HepG2 (cell line): ENCODE measurements around the gene NCOA6. TPM values are rescaled to one million over a fixed set of nuclear protein-coding genes. Genes with fewer than 3 reads are reported as not detected.

ENCODE experiments used
- ATAC-seq: fragments of 200-7000 bp; cut with Tn5 transposase; 3 replicates; pipeline ENCODE4 v1.9.1; 2020; ENCODE audit warnings: mild to moderate bottlenecking, moderate library complexity
- BruUV-seq: library from RNA; stranded (reverse); fragments of 400-500 nt; replicated peaks from 2 replicates; lab custom pipeline; 2021; lab: Mats Ljungman, UMichigan
- CTCF ChIA-PET: fragments of 300-600 bp; formaldehyde crosslinking; extraction: SDS; loops from one replicate; lab custom pipeline; 2021; ENCODE audit warnings: low total read pairs, inconsistent platforms, low intra/inter-chr PET ratio; lab: Yijun Ruan, JAX
- POLR2A ChIA-PET: fragments of 350-600 bp; sonication (Branson Sonifier 250); formaldehyde crosslinking; loops from one replicate; lab custom pipeline; 2020; ENCODE audit warnings: antibody characterized with exemption, inconsistent platforms; lab: Yijun Ruan, JAX
- DNase-seq: peaks from one replicate; pipeline ENCODE4 v3.0.0-alpha.2; 2015; ENCODE audit warnings: low spot score
- FAIRE-seq: peaks from 3 replicates; lab custom pipeline; 2011; peaks lifted over from hg19 to GRCh38; lab: Jason Lieb, UNC
- H2AFZ ChIP-seq: one replicate; pipeline ENCODE4 v1.6.1; 2011; ENCODE audit warnings: low read length, inconsistent platforms
- H3K27ac ChIP-seq: fragments of 300-600 bp; 3 replicates; pipeline ENCODE4 v1.8.0; 2011; ENCODE audit warnings: mixed run types, mild to moderate bottlenecking, mixed read lengths, low read length, inconsistent platforms; ENCODE audit not compliant: insufficient read depth; ENCODE audit errors: extremely low read length
- H3K27me3 ChIP-seq, 2 experiments: fragments of 200-600 bp in 1 of 2; 2 replicates in 1 of 2; 3 replicates in 1 of 2; pipeline versions ENCODE4 v1.6.0 to v1.8.0; 2011; ENCODE audit warnings: low read length in 2 of 2, mild to moderate bottlenecking in 2 of 2, moderate library complexity in 2 of 2, inconsistent platforms in 1 of 2; ENCODE audit not compliant: insufficient read depth in 2 of 2, control insufficient read depth in 1 of 2
- H3K36me3 ChIP-seq, 2 experiments: fragments of 200-600 bp in 1 of 2; replicated peaks in 1 of 2; 2 replicates in 1 of 2; 3 replicates in 1 of 2; pipeline versions ENCODE4 v1.5.1 to v1.8.0; 2011; ENCODE audit warnings: low read length in 2 of 2, inconsistent platforms in 1 of 2; ENCODE audit not compliant: insufficient read depth in 2 of 2, control insufficient read depth in 1 of 2
- H3K4me1 ChIP-seq: 2 replicates; pipeline ENCODE4 v1.5.1; 2012; ENCODE audit warnings: low read length, inconsistent platforms; ENCODE audit not compliant: insufficient read depth
- H3K4me2 ChIP-seq: 2 replicates; pipeline ENCODE4 v1.6.0; 2011; ENCODE audit warnings: low read depth, low read length, inconsistent platforms
- H3K4me3 ChIP-seq, 3 experiments: fragments of 200-600 bp in 1 of 3; sonication (generic), shearing (Covaris generic) in 1 of 3; replicated peaks in 1 of 3; 2 replicates each; pipeline ENCODE4 v1.5.1; 2011 to 2016; ENCODE audit warnings: low read length in 3 of 3, inconsistent platforms in 2 of 3, low read depth in 2 of 3, mild to moderate bottlenecking in 2 of 3, control low read depth in 1 of 3, mixed read lengths in 1 of 3; ENCODE audit not compliant: insufficient read depth in 1 of 3
- H3K79me2 ChIP-seq: one replicate; pipeline ENCODE4 v1.6.1; 2011; ENCODE audit warnings: low read length, inconsistent platforms; ENCODE audit not compliant: insufficient read depth
- H3K9ac ChIP-seq: 2 replicates; pipeline ENCODE4 v1.6.0; 2011; ENCODE audit warnings: mild to moderate bottlenecking, low read depth, low read length, inconsistent platforms; ENCODE audit not compliant: insufficient read depth
- H3K9me3 ChIP-seq: 2 replicates; pipeline ENCODE4 v1.5.1; 2012; ENCODE audit warnings: mild to moderate bottlenecking, low read length
- H4K20me1 ChIP-seq: 2 replicates; pipeline ENCODE4 v1.6.0; 2011; ENCODE audit warnings: inconsistent platforms, mild to moderate bottlenecking, low read length, moderate library complexity; ENCODE audit not compliant: insufficient read depth
- AKAP8 ChIP-seq: sonication (generic); formaldehyde crosslinking; IDR thresholded peaks from 2 replicates; pipeline ENCODE4 v1.5.1; 2020; ENCODE audit warnings: mild to moderate bottlenecking, missing genetic modification reagents
- GATAD1 ChIP-seq: IDR thresholded peaks from 2 replicates; pipeline ENCODE4 v1.6.1; 2016; ENCODE audit warnings: missing genetic modification reagents, missing compliant biosample characterization
- KAT2B ChIP-seq: fragments of 150-350 bp; IDR thresholded peaks from 2 replicates; pipeline ENCODE4 v1.6.1; 2014; ENCODE audit warnings: low read depth, low read length, borderline replicate concordance
- NBN ChIP-seq: fragments of 450-650 bp; conservative IDR thresholded peaks from 2 replicates; pipeline ENCODE4 v1.6.1; 2017
- NR2F6 ChIP-seq, 2 experiments: IDR thresholded peaks; 2 replicates each; pipeline ENCODE4 v1.6.1; 2016; ENCODE audit warnings: antibody characterized with exemption in 1 of 2, mild to moderate bottlenecking in 1 of 2
- PHF8 ChIP-seq: sonication (generic); formaldehyde crosslinking; IDR thresholded peaks from 2 replicates; pipeline ENCODE4 v1.5.0; 2020; ENCODE audit warnings: missing genetic modification reagents
- POLR2AphosphoS5 ChIP-seq: IDR thresholded peaks from 2 replicates; pipeline ENCODE4 v1.6.1; 2012; ENCODE audit warnings: low read depth, low read length
- SKI ChIP-seq: fragments of 450-650 bp; IDR thresholded peaks from one replicate; pipeline ENCODE4 v1.6.1; 2018; ENCODE audit warnings: mild to moderate bottlenecking; ENCODE audit not compliant: partially characterized antibody
- ZNF501 ChIP-seq: sonication (generic); formaldehyde crosslinking; IDR thresholded peaks from 2 replicates; pipeline ENCODE4 v1.5.1; 2020; ENCODE audit warnings: mild to moderate bottlenecking, moderate library complexity, missing genetic modification reagents
- ZNF768 ChIP-seq: sonication (generic); formaldehyde crosslinking; IDR thresholded peaks from 2 replicates; pipeline ENCODE4 v1.4.0; 2020; ENCODE audit warnings: missing genetic modification reagents
- ZNF775 ChIP-seq: sonication (generic); formaldehyde crosslinking; IDR thresholded peaks from 2 replicates; pipeline ENCODE4 v1.4.0; 2020; ENCODE audit warnings: missing genetic modification reagents, mild to moderate bottlenecking, moderate library complexity, borderline replicate concordance
- ZNF788 ChIP-seq: sonication (generic); formaldehyde crosslinking; IDR thresholded peaks from 2 replicates; pipeline ENCODE4 v1.5.0; 2020; ENCODE audit warnings: mild to moderate bottlenecking, missing genetic modification reagents, borderline replicate concordance
- ZSCAN30 ChIP-seq: sonication (generic); formaldehyde crosslinking; IDR thresholded peaks from 2 replicates; pipeline ENCODE4 v1.5.0; 2020; ENCODE audit warnings: mild to moderate bottlenecking, missing genetic modification reagents
- WGBS: methylation state at CpG from one replicate; pipeline ENCODE4 v1.1.6; 2017; ENCODE audit warnings: low lambda C conversion rate; 5-methylcytosine and 5-hydroxymethylcytosine counted together
- in situ Hi-C: cut with HindIII; loops from 2 replicates; pipeline ENCODE4 v1.10.0; 2017; ENCODE audit warnings: low pct_unique_long_range_greater_than_20kb; ENCODE audit not compliant: extremely low pct_ligation_motif_present
- intact Hi-C: fragments of 100-400 bp; cut with micrococcal nuclease; formaldehyde crosslinking; loops from one replicate; pipeline ENCODE4 v1.10.0; 2022; ENCODE audit not compliant: unreplicated experiment
- polyA plus RNA-seq, 8 experiments: library from polyadenylated mRNA; depleted of rRNA in 3 of 8; stranded (reverse) in 7 of 8; unstranded in 1 of 8; fragments of >200 nt; fragmentation: Illumina TruSeq in 4 of 8; extraction: Trizol in 4 of 8; gene quantifications; 2 replicates each; pipeline versions ENCODE4 v1.2.1 to v1.2.3, GENCODE V29; 2011 to 2016; ENCODE audit warnings: low read depth in 4 of 8, missing spikeins in 1 of 8, mixed read lengths in 1 of 8; ENCODE audit not compliant: insufficient read depth in 1 of 8
- total RNA-seq, 5 experiments: library from RNA; depleted of rRNA; stranded (reverse); fragments of >200 nt; fragmentation: Illumina TruSeq; extraction: Trizol; gene quantifications; 2 replicates each; pipeline ENCODE4 v1.2.3, GENCODE V29; 2016; ENCODE audit warnings: low read depth in 1 of 5
- TF ChIP-seq, protein P1 (sequence below), 2 experiments: sonication (generic) in 1 of 2; formaldehyde crosslinking in 1 of 2; IDR thresholded peaks; 2 replicates each; pipeline versions ENCODE4 v1.5.1 to v1.6.1; 2011 to 2020; ENCODE audit warnings: borderline replicate concordance in 1 of 2, low read depth in 1 of 2, low read length in 1 of 2, mild to moderate bottlenecking in 1 of 2, missing genetic modification reagents in 1 of 2, moderate library complexity in 1 of 2
- TF ChIP-seq, protein P2 (sequence below): sonication (generic); formaldehyde crosslinking; IDR thresholded peaks from 2 replicates; pipeline ENCODE4 v1.5.1; 2020; ENCODE audit warnings: mild to moderate bottlenecking, moderate library complexity, missing genetic modification reagents
- TF ChIP-seq, protein P3 (sequence below): sonication (generic); formaldehyde crosslinking; conservative IDR thresholded peaks from 2 replicates; pipeline ENCODE4 v1.4.0; 2020; ENCODE audit warnings: missing genetic modification reagents
- TF ChIP-seq, protein P4 (sequence below): sonication (generic); formaldehyde crosslinking; IDR thresholded peaks from 2 replicates; pipeline ENCODE4 v1.8.0; 2023; ENCODE audit warnings: mild to moderate bottlenecking, missing genetic modification reagents

The NCOA6 gene
- total and polyA plus RNA-seq, 2 of the 13 experiments (the other 11 are each of a cell fraction or from before 2014, with no cell fraction given) = 11.2 to 29.3 TPM

DNA sequence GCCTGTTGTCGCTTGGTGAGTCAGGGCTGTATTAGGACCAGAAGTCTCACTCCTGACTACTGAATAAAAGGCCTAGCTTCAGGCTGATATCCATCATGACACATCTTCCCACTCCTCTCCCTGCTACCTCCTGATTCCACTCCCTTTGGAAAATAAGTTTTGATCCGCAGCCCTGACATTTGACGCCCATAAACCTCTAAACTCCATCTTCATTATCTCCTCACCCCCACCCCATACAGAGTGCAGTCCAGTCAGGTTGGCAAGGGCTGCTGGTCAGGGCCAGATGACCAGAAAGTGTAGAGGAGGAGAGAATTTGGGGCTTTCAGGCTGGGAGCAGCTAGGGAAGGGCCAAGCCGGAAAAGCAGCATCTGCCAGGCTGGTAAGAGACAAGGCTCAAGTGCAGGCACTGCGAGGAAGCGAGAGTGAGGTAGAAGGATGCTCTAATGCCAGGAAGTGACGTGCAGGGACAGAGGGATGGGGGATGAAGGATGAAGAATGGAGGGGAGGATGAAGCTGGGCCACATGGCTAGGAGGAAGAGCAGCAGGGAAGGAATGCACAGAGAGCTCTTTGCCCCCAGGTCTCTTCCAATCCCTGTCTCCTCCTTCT lies 46.0 kb upstream of the NCOA6 start:
- Histone ChIP-seq H4K20me1 (no peaks in the 10 kb centered on the region), H3K27ac (no peak overlapping the region), H3K4me3 (peak overlapping the region; percentile 69 to 83 (median 72); a peak in 5 of 6 replicates), H3K9ac (peak overlapping the region; percentile 69; the same call in 1 of the 2 replicates), H3K79me2 (peaks cover 11% of the 10 kb centered on the region), H3K4me1 (peaks cover 45% of the 10 kb centered on the region), H3K27me3 (no peaks in the 10 kb centered on the region; a peak in 1 of 5 replicates), H3K36me3 (no peaks in the 10 kb centered on the region)
- BruUV-seq = no TSS peak
- intact Hi-C loops = no loop called here
- ATAC-seq = no peak
- no peak for DNase-seq
- TF ChIP-seq ZNF501 (peak; percentile 70), KAT2B (no peak), NR2F6 (IDR thresholded peaks at IDR 0.05) (no peak), NR2F6 (CRISPR knock-in tag; IDR thresholded peaks at IDR 0.05) (no peak), ZNF775 (CRISPR knock-in tag) (no peak), ZNF768 (CRISPR knock-in tag) (0 out of 2 replicates have a peak, but pooled peaks have one; percentile 19), SKI (no peak), AKAP8 (CRISPR knock-in tag) (no peak), PHF8 (CRISPR knock-in tag) (no peak), POLR2AphosphoS5 (no peak), ZNF788 (CRISPR knock-in tag) (no peak; the same call in 1 of the 2 replicates), NBN (0 out of 2 replicates have a peak, but pooled peaks have one; percentile 8), ZSCAN30 (CRISPR knock-in tag) (no peak), GATAD1 (CRISPR knock-in tag) (0 out of 2 replicates have a peak, but pooled peaks have one; percentile 8)
- TF ChIP-seq, protein P1, sequence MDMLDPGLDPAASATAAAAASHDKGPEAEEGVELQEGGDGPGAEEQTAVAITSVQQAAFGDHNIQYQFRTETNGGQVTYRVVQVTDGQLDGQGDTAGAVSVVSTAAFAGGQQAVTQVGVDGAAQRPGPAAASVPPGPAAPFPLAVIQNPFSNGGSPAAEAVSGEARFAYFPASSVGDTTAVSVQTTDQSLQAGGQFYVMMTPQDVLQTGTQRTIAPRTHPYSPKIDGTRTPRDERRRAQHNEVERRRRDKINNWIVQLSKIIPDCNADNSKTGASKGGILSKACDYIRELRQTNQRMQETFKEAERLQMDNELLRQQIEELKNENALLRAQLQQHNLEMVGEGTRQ (IDR thresholded peaks at IDR 0.05; ENCODE audit: low read depth, low read length) = no peak
- TF ChIP-seq, protein P1 (CRISPR knock-in tag; IDR thresholded peaks at IDR 0.05; ENCODE audit: borderline replicate concordance) = no peak
- TF ChIP-seq, protein P2, sequence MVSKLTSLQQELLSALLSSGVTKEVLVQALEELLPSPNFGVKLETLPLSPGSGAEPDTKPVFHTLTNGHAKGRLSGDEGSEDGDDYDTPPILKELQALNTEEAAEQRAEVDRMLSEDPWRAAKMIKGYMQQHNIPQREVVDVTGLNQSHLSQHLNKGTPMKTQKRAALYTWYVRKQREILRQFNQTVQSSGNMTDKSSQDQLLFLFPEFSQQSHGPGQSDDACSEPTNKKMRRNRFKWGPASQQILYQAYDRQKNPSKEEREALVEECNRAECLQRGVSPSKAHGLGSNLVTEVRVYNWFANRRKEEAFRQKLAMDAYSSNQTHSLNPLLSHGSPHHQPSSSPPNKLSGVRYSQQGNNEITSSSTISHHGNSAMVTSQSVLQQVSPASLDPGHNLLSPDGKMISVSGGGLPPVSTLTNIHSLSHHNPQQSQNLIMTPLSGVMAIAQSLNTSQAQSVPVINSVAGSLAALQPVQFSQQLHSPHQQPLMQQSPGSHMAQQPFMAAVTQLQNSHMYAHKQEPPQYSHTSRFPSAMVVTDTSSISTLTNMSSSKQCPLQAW (CRISPR knock-in tag) = peak; percentile 57; the same call in 1 of the 2 replicates
- TF ChIP-seq, protein P3, sequence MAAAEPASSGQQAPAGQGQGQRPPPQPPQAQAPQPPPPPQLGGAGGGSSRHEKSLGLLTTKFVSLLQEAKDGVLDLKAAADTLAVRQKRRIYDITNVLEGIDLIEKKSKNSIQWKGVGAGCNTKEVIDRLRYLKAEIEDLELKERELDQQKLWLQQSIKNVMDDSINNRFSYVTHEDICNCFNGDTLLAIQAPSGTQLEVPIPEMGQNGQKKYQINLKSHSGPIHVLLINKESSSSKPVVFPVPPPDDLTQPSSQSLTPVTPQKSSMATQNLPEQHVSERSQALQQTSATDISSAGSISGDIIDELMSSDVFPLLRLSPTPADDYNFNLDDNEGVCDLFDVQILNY (CRISPR knock-in tag) = no peak
- TF ChIP-seq, protein P4, sequence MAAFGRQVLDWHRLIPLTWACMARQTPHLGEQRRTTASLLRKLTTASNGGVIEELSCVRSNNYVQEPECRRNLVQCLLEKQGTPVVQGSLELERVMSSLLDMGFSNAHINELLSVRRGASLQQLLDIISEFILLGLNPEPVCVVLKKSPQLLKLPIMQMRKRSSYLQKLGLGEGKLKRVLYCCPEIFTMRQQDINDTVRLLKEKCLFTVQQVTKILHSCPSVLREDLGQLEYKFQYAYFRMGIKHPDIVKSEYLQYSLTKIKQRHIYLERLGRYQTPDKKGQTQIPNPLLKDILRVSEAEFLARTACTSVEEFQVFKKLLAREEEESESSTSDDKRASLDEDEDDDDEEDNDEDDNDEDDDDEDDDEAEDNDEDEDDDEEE (CRISPR knock-in tag) = 0 out of 2 replicates have a peak, but pooled peaks have one; percentile 33
- TF ChIP-seq, all 625 proteins: peak for 6
- in situ Hi-C loops = loop anchor here (5.0 to 10.0 kb wide), 3 partner anchors 86 to 393 kb away; partner anchors contain the start of genes GSS, MYH7B and TRPC4AP
- CTCF ChIA-PET = interaction anchor here (6.7 kb wide), 1 partner anchor 88 kb away, joined by 123 read pairs; the partner anchor contains the start of genes GSS and MYH7B
- 98% methylated on average over 7 of the region's 7 CpGs for WGBS
- no peaks in the 10 kb centered on the region for H3K9me3 ChIP-seq
- H2AFZ ChIP-seq = no peak overlapping the region
- peak overlapping the region; percentile 99 for H3K4me2 ChIP-seq
- POLR2A ChIA-PET = interaction anchor here (1.6 to 1.9 kb wide), 2 partner anchors 46 to 85 kb away, joined by 4 to 6 read pairs; partner anchors contain the start of genes MYH7B and NCOA6
- FAIRE-seq = no peak
